Measurements from ENCODE around the gene PDLIM1.
A peak's percentile ranks its signal among the peaks of the same experiment; 100 is the strongest.

Gene PDLIM1

DNA sequence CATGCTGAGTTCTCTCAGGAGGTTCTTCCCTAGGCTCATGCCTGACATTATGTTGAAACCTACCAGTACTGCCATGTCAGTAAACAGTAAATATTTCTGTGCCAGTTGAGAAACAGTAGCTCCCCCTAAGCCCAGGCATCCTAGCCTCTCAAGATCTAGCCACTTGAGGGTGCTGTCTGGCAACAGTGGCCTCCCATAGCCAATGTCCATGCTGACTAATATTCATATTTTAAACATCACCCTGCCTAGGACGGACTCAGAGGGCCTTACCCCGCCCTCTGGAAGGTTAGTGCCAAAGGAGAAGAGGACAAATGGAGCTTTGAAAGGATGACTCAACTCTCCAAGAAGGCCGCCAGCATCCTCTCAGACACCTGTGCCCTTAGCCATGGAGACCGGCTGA is 89.1 kb downstream of the PDLIM1 start:
- DNase-seq = peak; percentile 12

- no peak for DNase-seq
These were observed 94.8 kb downstream of the PDLIM1 start for GRCh38 chr10:95196046-95196445.

GRCh38 chr10:95193944-95194343 is 96.9 kb downstream of the PDLIM1 start, which contains the start of gene ACSM6:
TSS of gene ACSM6 (plus strand) at chr10:95194238. CDS start at chr10:95194486, 248 bp downstream.
- DNase-seq = no peak

DNA sequence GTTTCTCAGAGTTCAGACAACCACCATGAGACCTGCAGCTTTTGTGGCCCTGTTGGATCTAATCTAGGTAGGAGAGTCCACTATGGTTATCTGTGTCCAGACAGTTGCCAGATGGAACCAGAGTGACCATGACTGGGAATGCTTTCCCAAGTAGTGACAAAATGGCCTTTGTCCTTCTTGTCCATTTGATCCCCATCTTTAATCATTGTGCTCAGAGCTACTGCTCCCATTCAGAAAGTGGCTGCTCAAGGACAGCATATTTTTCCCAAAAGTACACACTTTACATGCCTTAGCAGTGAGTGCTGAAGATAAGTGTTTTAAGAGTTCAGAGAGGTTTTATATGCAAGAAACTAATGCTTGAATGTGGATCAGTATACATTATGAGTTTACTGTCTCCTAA is 102.2 kb downstream of the PDLIM1 start:
- no peak for DNase-seq

GRCh38 chr10:95187617-95188016 is 103.2 kb downstream of the PDLIM1 start:
- DNase-seq = no peak

Data from fibroblast of skin of abdomen (primary cell).